HG03439 (cell line): ENCODE data around the gene SELPLG.
"Not testable (repeated sequence)": the region's sequence is repeated elsewhere in the genome, so short reads cannot be mapped to it uniquely, and the experiment has no call there.

Experiments
- ATAC-seq: cut with Tn5 transposase; IDR thresholded peaks from one replicate; pipeline ENCODE4 v1.9.1; 2021; ENCODE audit warnings: mild to moderate bottlenecking, moderate library complexity; ENCODE audit not compliant: unreplicated experiment

SELPLG gene

DNA sequence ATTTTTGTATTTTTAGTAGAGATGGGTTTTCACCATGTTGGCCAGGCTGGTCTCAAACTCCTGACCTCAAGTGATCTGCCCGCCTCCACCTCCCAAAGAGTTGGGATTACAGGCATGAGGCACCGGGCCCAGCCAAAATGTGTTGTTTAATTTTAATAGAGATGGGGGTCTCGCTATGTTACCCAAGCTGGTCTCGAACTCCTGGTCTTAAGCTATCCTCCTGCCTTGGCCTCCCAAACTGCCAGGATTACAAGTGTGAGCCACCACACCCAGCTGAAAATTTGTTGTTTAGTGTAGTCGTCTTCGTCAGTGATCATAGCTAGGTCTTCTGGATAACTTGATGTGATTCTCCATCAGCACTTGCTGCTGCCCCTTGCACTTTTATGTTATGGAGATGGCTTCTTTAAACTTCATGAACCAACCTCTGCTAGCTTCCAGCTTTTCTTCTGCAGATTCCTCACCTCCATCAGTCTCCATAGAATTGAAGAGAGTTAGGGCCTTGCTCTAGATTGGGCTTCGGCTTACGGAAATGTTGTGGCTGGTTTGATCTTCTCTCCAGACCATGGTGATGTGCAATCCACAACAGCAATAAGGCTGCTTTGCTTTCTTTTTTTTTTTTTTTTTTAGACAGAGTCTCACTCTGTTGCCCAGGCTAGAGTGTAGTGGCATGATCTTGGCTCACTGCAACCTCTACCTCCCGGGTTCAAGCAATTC lies 58.3 kb downstream of the SELPLG start:
- no peak for ATAC-seq

DNA sequence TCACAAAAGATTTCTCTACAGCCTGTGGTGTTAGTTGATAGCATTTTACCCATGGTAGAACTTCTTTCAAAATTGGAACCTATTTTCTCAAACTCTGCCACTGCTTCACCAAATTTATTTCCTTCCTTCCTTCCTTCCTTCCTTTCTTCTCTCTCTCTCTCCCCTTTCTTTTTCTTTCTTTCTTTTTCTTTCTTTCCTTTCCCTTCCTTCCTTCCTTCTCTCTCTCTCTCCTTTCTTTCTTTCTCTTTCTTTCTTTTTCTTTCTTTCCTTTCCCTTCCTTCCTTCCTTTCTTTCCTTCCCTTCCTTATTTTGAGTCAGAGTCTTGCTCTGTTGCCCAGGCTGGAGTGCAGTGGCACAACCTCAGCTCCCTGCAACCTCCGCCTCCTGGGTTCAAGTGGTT lies 59.4 kb downstream of the SELPLG start:
- ATAC-seq = not testable (repeated sequence)

DNA sequence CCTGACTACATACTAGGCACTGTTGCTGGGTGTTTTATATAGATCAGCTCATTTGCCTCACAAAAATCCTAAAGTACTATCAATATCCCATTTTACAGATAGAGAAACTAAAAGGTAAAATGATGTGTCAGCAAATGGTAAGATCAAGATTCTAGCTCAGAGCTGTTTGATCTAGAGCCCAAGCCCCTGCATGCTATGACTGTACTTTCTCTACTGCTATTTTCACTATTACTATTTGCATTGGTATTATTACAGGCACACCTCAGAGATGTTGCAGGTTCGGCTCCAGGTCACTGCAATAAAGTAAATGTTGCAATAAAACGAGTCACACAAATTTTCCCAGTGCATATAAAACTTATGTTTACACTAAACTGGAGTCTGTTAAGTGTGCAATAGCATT lies 60.4 kb downstream of the SELPLG start:
- peak; percentile 28 for ATAC-seq

DNA sequence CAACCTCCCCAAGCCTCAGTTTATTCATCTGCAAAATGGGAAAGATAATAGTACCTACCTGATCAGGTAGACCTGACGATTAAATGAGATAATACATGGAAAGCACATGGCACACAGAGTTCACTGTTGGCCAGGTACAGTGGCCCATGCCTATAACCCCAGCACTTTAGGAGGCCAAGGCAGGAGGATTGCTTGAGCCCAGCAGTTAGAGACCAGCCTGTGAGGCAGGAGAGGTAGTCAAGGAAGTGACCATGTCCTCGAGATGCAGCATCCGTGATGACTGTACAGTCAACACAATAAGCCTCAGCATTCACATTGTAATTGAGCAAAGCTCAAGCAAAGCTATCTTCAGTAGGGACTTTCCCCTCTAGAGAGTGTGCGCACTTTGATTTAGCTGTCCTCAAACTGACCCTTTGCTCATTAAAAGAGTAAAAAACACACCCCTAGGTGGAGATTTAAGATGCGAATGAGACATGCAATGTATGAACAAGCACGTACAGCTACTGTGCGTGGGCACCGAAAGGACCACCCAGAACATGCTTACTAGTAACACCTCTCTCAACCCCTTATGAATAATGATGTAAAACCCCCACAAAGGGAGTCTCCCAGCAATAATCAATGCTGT lies 61.4 kb downstream of the SELPLG start:
- peak; percentile 36 for ATAC-seq
